HCT116 (cell line): ENCODE results near the gene BEND6. TPM values are rescaled to one million over a fixed set of nuclear protein-coding genes. Genes with fewer than 3 reads are reported as not detected.

Experiments used
- ATAC-seq: fragments of 200-7000 bp; cut with Tn5 transposase; 2 replicates; pipeline ENCODE4 v1.9.1; 2020; ENCODE audit warnings: mild to moderate bottlenecking, moderate library complexity
- BruUV-seq: library from RNA; stranded (reverse); fragments of 400-500 nt; replicated peaks from 2 replicates; lab custom pipeline; 2021; lab: Mats Ljungman, UMichigan
- CTCF ChIA-PET: fragments of 300-600 bp; sonication (Branson Sonifier 250); formaldehyde crosslinking; loops from one replicate; lab custom pipeline; 2021; ENCODE audit warnings: antibody characterized with exemption; lab: Charles Lee
- POLR2A ChIA-PET: fragments of 300-600, 350-600 bp; sonication (Branson Sonifier 250); formaldehyde crosslinking; loops from one replicate; lab custom pipeline; 2021; ENCODE audit warnings: antibody characterized with exemption; lab: Charles Lee
- RAD21 ChIA-PET, 2 experiments: fragments of 300-600 bp; sonication (Branson Sonifier 250); formaldehyde crosslinking; loops; one replicate each; lab custom pipeline; 2023; ENCODE audit warnings: low total read pairs in 2 of 2; ENCODE audit not compliant: uncharacterized antibody in 2 of 2, unreplicated experiment in 2 of 2, low non-redundant PET in 1 of 2; lab: Charles Lee
- DNase-seq: peaks from one replicate; pipeline ENCODE4 v3.0.0-alpha.2; 2010; ENCODE audit warnings: low read depth, low spot score
- H2AFZ ChIP-seq: fragments of 200-600 bp; shearing (Covaris generic), sonication (generic); 2 replicates; pipeline ENCODE4 v1.6.1; 2017; ENCODE audit warnings: low read depth, mixed run types, mixed read lengths, antibody characterized with exemption, low read length; ENCODE audit not compliant: poor library complexity, severe bottlenecking
- H3K27ac ChIP-seq: 2 replicates; pipeline ENCODE4 v1.5.1; 2012; ENCODE audit warnings: low read depth, low read length
- H3K27me3 ChIP-seq: fragments of 200-600 bp; sonication (generic); 2 replicates; pipeline ENCODE4 v1.6.1; 2016; ENCODE audit warnings: mixed run types, low read length, mixed read lengths; ENCODE audit not compliant: insufficient read depth
- H3K36me3 ChIP-seq, 2 experiments: fragments of 200-500 bp in 1 of 2; fragments of 200-600 bp in 1 of 2; sonication (Bioruptor generic) in 1 of 2; sonication (generic) in 1 of 2; 2 replicates each; pipeline versions ENCODE4 v1.5.1 to v1.6.1; 2014 to 2016; ENCODE audit warnings: low read length in 2 of 2, inconsistent platforms in 1 of 2, mixed read lengths in 1 of 2, mixed run types in 1 of 2; ENCODE audit not compliant: insufficient read depth in 2 of 2, control insufficient read depth in 1 of 2
- H3K4me1 ChIP-seq, 2 experiments: fragments of 200-600 bp in 1 of 2; sonication (generic) in 1 of 2; 2 replicates each; pipeline versions ENCODE4 v1.5.1 to v1.6.1; 2012 to 2017; ENCODE audit warnings: low read length in 2 of 2, inconsistent platforms in 1 of 2, mild to moderate bottlenecking in 1 of 2, mixed read lengths in 1 of 2, mixed run types in 1 of 2, moderate library complexity in 1 of 2; ENCODE audit not compliant: insufficient read depth in 2 of 2, control insufficient read depth in 1 of 2
- H3K4me2 ChIP-seq: fragments of 200-600 bp; sonication (generic); 2 replicates; pipeline ENCODE4 v1.6.1; 2017; ENCODE audit warnings: mixed run types, low read length, mixed read lengths
- H3K4me3 ChIP-seq, 2 experiments: fragments of 200-600 bp in 1 of 2; sonication (generic) in 1 of 2; replicated peaks in 1 of 2; 2 replicates each; pipeline ENCODE4 v1.5.1; 2011 to 2016; ENCODE audit warnings: low read length in 2 of 2, control low read depth in 1 of 2, low read depth in 1 of 2, mild to moderate bottlenecking in 1 of 2, mixed read lengths in 1 of 2, mixed run types in 1 of 2
- H3K79me2 ChIP-seq: fragments of 200-600 bp; sonication (generic); 2 replicates; pipeline ENCODE4 v1.6.1; 2017; ENCODE audit warnings: mild to moderate bottlenecking, mixed run types, low read length, moderate library complexity, mixed read lengths; ENCODE audit not compliant: insufficient read depth
- H3K9ac ChIP-seq: fragments of 200-600 bp; sonication (generic); 2 replicates; pipeline ENCODE4 v1.6.1; 2016; ENCODE audit warnings: low read length, mixed read lengths
- H3K9me2 ChIP-seq: fragments of 200-600 bp; sonication (generic), shearing (Covaris generic); 2 replicates; pipeline ENCODE4 v1.6.1; 2017; ENCODE audit warnings: mixed run types, mild to moderate bottlenecking, moderate library complexity; ENCODE audit not compliant: insufficient read depth
- H3K9me3 ChIP-seq, 2 experiments: fragments of 200-500 bp in 1 of 2; fragments of 200-600 bp in 1 of 2; sonication (Bioruptor generic) in 1 of 2; sonication (generic) in 1 of 2; 2 replicates each; pipeline ENCODE4 v1.6.1; 2014 to 2017; ENCODE audit warnings: low read length in 2 of 2, mixed read lengths in 2 of 2, inconsistent platforms in 1 of 2, low read depth in 1 of 2, mild to moderate bottlenecking in 1 of 2, mixed run types in 1 of 2, moderate library complexity in 1 of 2; ENCODE audit not compliant: control insufficient read depth in 1 of 2, insufficient read depth in 1 of 2
- H4K20me1 ChIP-seq: fragments of 200-600 bp; sonication (generic), shearing (Covaris generic); 2 replicates; pipeline ENCODE4 v1.6.1; 2017; ENCODE audit warnings: mixed run types, mild to moderate bottlenecking, moderate library complexity; ENCODE audit not compliant: insufficient read depth
- CTCF ChIP-seq, 3 experiments: fragments of 200-600 bp in 1 of 3; sonication (generic) in 1 of 3; IDR thresholded peaks in 2 of 3; conservative IDR thresholded peaks in 1 of 3; 2 replicates each; pipeline ENCODE4 v1.5.1; 2012 to 2017; ENCODE audit warnings: low read depth in 2 of 3, low read length in 2 of 3, antibody characterized with exemption in 1 of 3, borderline replicate concordance in 1 of 3, control low read depth in 1 of 3, mild to moderate bottlenecking in 1 of 3, mixed read lengths in 1 of 3, mixed run types in 1 of 3, moderate library complexity in 1 of 3; ENCODE audit not compliant: insufficient read depth in 1 of 3
- EZH2 ChIP-seq: fragments of 200-600 bp; sonication (generic); IDR thresholded peaks from 2 replicates; pipeline ENCODE4 v1.6.1; 2017; ENCODE audit warnings: antibody characterized with exemption, mixed run types
- FOSL1 ChIP-seq: IDR thresholded peaks from 2 replicates; pipeline ENCODE4 v1.6.1; 2012; ENCODE audit warnings: low read depth
- MAX ChIP-seq: IDR thresholded peaks from 2 replicates; pipeline ENCODE4 v1.6.1; 2012
- POLR2A ChIP-seq: IDR thresholded peaks from 2 replicates; pipeline ENCODE4 v1.7.0; 2011; ENCODE audit warnings: borderline replicate concordance; ENCODE audit not compliant: insufficient read depth, insufficient read length; ENCODE audit errors: extremely low read depth
- RAD21 ChIP-seq: IDR thresholded peaks from 2 replicates; pipeline ENCODE4 v1.6.1; 2012; ENCODE audit warnings: low read depth, mild to moderate bottlenecking
- SP1 ChIP-seq: IDR thresholded peaks from 2 replicates; pipeline ENCODE4 v1.6.1; 2012; ENCODE audit warnings: low read depth
- SRF ChIP-seq: IDR thresholded peaks from 2 replicates; pipeline ENCODE4 v1.6.1; 2012; ENCODE audit warnings: low read depth
- ZNF274 ChIP-seq: fragments of 200-500 bp; sonication (Bioruptor generic); IDR thresholded peaks from 2 replicates; pipeline ENCODE4 v1.6.1; 2014; ENCODE audit warnings: mild to moderate bottlenecking, low read depth, low read length, inconsistent platforms
- intact Hi-C: fragments of 100-400 bp; cut with micrococcal nuclease; formaldehyde crosslinking; loops from 2 replicates; pipeline ENCODE4 v1.10.0; 2022
- total RNA-seq: library from RNA; stranded (reverse); gene quantifications from one replicate; pipeline ENCODE4 v1.2.1, GENCODE V29; 2021; ENCODE audit not compliant: unreplicated experiment

The BEND6 gene
- total RNA-seq, 1 experiment from 2014 or later = 4.0 TPM

DNA sequence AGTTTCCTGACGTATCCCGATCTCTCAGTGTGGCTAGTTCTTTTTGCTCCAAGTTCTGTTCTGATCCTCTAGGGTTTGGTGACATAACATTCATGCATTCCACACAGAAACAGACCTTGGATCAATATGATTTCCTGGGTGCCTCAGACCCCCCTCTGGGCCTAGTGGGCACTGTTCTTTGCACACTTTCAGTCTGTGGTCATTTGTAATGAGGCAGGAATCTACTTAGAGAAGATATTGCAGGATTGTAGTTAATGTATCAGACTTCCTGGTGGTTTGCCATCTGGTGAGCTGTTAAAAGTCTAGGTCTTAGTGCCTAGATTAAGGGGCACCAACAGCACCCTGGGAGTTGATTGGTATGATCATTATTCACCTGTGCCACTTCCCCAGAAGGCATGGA is 7.5 kb downstream of the BEND6 start:
- ChIA-PET RAD21 (no interaction called here), POLR2A (no interaction called here), CTCF (interaction anchor here (4.5 kb wide), 1 partner anchor 59 kb away, joined by 43 read pairs; no protein-coding TSS in a partner anchor)
- ATAC-seq (peak; percentile 46), DNase-seq (no peak)
- BruUV-seq = no TSS peak
- Histone ChIP-seq H3K36me3 (no peaks in the 10 kb centered on the region), H3K9me2 (no peaks in the 10 kb centered on the region), H3K4me1 (peaks cover 3 to 40% of the 10 kb centered on the region in 2 experiments; a peak in 3 of 4 replicates), H3K9ac (no peak overlapping the region), H3K79me2 (no peaks in the 10 kb centered on the region), H3K27me3 (no peaks in the 10 kb centered on the region), H2AFZ (no peak overlapping the region), H3K4me3 (no peak overlapping the region), H3K4me2 (peak overlapping the region; percentile 3; the same call in 1 of the 2 replicates), H3K27ac (no peak overlapping the region), H3K9me3 (no peaks in the 10 kb centered on the region), H4K20me1 (no peaks in the 10 kb centered on the region)
- TF ChIP-seq FOSL1 = no peak
- no peak for TF ChIP-seq MAX
- TF ChIP-seq SP1 = 0 out of 2 replicates have a peak, but pooled peaks have one; percentile 14
- intact Hi-C loops = no loop called here

- POLR2A ChIA-PET = no interaction called here
- no TSS peak for BruUV-seq
These were observed 8.1 kb downstream of the BEND6 start for GRCh38 chr6:56963043-56963442.

More at GRCh38 chr6:56963043-56963442, 8.1 kb downstream of the BEND6 start:
- Histone ChIP-seq H2AFZ (no peak overlapping the region), H4K20me1 (no peaks in the 10 kb centered on the region), H3K4me1 (peaks cover 3 to 40% of the 10 kb centered on the region in 2 experiments; a peak in 3 of 4 replicates), H3K4me2 (no peak overlapping the region), H3K36me3 (no peaks in the 10 kb centered on the region), H3K4me3 (no peak overlapping the region), H3K27me3 (no peaks in the 10 kb centered on the region), H3K27ac (no peak overlapping the region), H3K9me3 (no peaks in the 10 kb centered on the region), H3K79me2 (no peaks in the 10 kb centered on the region), H3K9ac (no peak overlapping the region), H3K9me2 (no peaks in the 10 kb centered on the region)
- ATAC-seq (no peak), DNase-seq (no peak)
- intact Hi-C loops = no loop called here
- CTCF ChIA-PET = interaction anchor here (1.4 to 2.6 kb wide), 2 partner anchors 8 to 59 kb away, joined by 8 to 9 read pairs; partner anchors contain the start of gene BEND6
- RAD21 ChIA-PET = no interaction called here
- TF ChIP-seq CTCF (IDR thresholded peaks at IDR 0.05 in 2 of 3, conservative IDR thresholded peaks at IDR 0.05 in 1 of 3; ENCODE audit: borderline replicate concordance in 1 of 3, insufficient read depth in 1 of 3, low read depth in 2 of 3, low read length in 2 of 3) (no peak), EZH2 (no peak), RAD21 (no peak), FOSL1 (no peak), SRF (no peak), ZNF274 (no peak), POLR2A (no peak)
